Upper lobe of left lung (tissue), 6 donors: ENCODE data around the gene ECHS1. TPM values are rescaled to one million over a fixed set of nuclear protein-coding genes. Genes with fewer than 3 reads are reported as not detected.

Source experiments
- ATAC-seq, 2 donors: fragments of 200-7000 bp; cut with Tn5 transposase; one replicate each; pipeline ENCODE4 v1.9.1; 2022; ENCODE audit warnings: mild to moderate bottlenecking in 2 of 2, moderate library complexity in 2 of 2; ENCODE audit not compliant: low FRiP score in 2 of 2
- DNase-seq, 2 donors: peaks; one replicate each; pipeline ENCODE4 v3.0.0-alpha.2; 2019 to 2020
- H3K27ac ChIP-seq, 4 donors: fragments of 200-600 bp; sonication (generic); one replicate each; pipeline ENCODE4 v1.5.1; 2016 to 2019
- H3K27me3 ChIP-seq, 4 donors: fragments of 200-600 bp; sonication (generic); one replicate each; pipeline ENCODE4 v1.5.1; 2017 to 2019
- H3K36me3 ChIP-seq, 4 donors: fragments of 200-600 bp; sonication (generic); one replicate each; pipeline ENCODE4 v1.5.1; 2016 to 2019
- H3K4me1 ChIP-seq, 4 donors: fragments of 200-600 bp; sonication (generic); one replicate each; pipeline ENCODE4 v1.5.1; 2018 to 2019
- H3K4me3 ChIP-seq, 4 donors: fragments of 200-600 bp; sonication (generic); one replicate each; pipeline ENCODE4 v1.5.1; 2017 to 2019; ENCODE audit warnings: mild to moderate bottlenecking in 2 of 4, moderate library complexity in 1 of 4
- H3K9me3 ChIP-seq, 4 donors: fragments of 200-600 bp; sonication (generic); one replicate each; pipeline ENCODE4 v1.5.1; 2018 to 2019
- EP300 ChIP-seq, 4 donors: sonication (generic); formaldehyde crosslinking; IDR thresholded peaks; one replicate each; pipeline ENCODE4 v1.5.1; 2017; ENCODE audit warnings: antibody characterized with exemption in 4 of 4, control low read depth in 2 of 4
- POLR2A ChIP-seq, 4 donors: fragments of 450-650 bp; IDR thresholded peaks; one replicate each; pipeline ENCODE4 v1.5.1; 2016 to 2017; ENCODE audit warnings: antibody characterized with exemption in 4 of 4, mild to moderate bottlenecking in 2 of 4
- POLR2AphosphoS5 ChIP-seq, 2 donors: sonication (generic); formaldehyde crosslinking; IDR thresholded peaks; one replicate each; pipeline ENCODE4 v1.5.1; 2017; ENCODE audit warnings: antibody characterized with exemption in 2 of 2
- WGBS, 2 donors: methylation state at CpG; one replicate each; pipeline ENCODE4 v1.1.5; 2017 to 2018; 5-methylcytosine and 5-hydroxymethylcytosine counted together
- total RNA-seq, 6 donors: library from RNA; depleted of rRNA in 4 of 6; stranded (reverse); fragments of >200 nt in 4 of 6; gene quantifications; one replicate each; pipeline versions ENCODE4 v1.1.0 to v1.2.1, GENCODE V29; 2016 to 2021
- TF ChIP-seq, protein P1 (sequence below), 6 experiments: fragments of 450-650 bp in 4 of 6; fragments of 200-600 bp in 2 of 6; sonication (generic) in 2 of 6; IDR thresholded peaks; one replicate each; pipeline ENCODE4 v1.5.1; 2016 to 2019; ENCODE audit warnings: antibody characterized with exemption in 6 of 6
- donor health status: DM: no; HTN: no; CAD: no; lungs with moderate emphysema.
- donor health status: DM: no; HTN: yes; CAD: no; lungs with severe emphysema.

The ECHS1 gene
- total RNA-seq, 6 donors from 2014 or later = 32.5 to 69.6 (median 53.2) TPM

DNA sequence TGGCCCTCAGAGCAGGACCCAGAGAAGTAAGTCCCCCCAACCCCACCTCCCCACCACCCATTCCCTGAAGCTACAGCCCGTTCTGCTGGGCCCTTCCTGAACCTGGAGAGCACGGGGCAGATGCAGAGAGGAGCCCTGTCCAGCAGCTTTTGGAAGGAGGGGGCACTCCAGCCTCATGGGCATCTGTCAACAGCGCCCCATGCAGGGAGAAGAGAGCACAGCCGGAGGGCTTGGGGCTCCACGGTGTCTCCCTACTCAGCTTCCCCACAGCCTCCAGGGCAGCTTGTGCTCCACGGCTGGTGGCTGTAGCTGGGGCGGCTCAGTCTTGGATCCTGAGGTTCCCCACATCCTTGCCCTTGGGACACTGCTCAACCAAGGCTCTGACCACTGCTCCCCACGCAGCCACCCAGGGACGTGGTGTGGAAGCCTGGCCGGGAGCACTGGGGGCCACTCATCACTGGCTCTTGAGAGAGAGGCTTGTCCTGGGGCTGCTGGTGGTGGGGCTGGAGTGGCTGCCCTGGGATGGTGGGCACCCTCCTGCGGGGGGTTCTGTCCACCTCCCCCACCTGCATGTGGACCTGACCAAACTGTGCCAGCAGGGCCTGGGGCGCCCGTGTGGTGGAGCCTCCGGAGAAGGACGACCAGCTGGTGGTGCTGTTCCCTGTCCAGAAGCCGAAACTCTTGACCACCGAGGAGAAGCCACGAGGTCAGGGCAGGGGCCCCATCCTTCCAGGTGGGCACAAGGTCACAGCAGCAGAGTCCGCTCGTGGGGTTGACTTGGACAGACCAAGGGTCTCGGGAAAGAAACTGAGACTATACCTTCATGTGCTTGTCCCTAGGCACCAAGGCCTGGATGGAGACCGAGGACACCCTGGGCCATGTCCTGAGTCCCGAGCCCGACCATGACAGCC lies 21.5 kb downstream of the ECHS1 start:
- no peak overlapping the region for H3K4me3 ChIP-seq
- H3K9me3 ChIP-seq = no peaks in the 10 kb centered on the region
- H3K27ac ChIP-seq = no peak overlapping the region
- ATAC-seq = no peak
- peaks cover 0 to 15% (median 0%) of the 10 kb centered on the region in 4 donors for H3K27me3 ChIP-seq
- no peaks in the 10 kb centered on the region for H3K36me3 ChIP-seq
- peaks cover 2 to 8% (median 4%) of the 10 kb centered on the region in 4 donors for H3K4me1 ChIP-seq
- TF ChIP-seq POLR2A (IDR thresholded peaks at IDR 0.05) (no peak), EP300 (IDR thresholded peaks at IDR 0.05) (no peak), POLR2AphosphoS5 (IDR thresholded peaks at IDR 0.05) (no peak)
- TF ChIP-seq, protein P1, sequence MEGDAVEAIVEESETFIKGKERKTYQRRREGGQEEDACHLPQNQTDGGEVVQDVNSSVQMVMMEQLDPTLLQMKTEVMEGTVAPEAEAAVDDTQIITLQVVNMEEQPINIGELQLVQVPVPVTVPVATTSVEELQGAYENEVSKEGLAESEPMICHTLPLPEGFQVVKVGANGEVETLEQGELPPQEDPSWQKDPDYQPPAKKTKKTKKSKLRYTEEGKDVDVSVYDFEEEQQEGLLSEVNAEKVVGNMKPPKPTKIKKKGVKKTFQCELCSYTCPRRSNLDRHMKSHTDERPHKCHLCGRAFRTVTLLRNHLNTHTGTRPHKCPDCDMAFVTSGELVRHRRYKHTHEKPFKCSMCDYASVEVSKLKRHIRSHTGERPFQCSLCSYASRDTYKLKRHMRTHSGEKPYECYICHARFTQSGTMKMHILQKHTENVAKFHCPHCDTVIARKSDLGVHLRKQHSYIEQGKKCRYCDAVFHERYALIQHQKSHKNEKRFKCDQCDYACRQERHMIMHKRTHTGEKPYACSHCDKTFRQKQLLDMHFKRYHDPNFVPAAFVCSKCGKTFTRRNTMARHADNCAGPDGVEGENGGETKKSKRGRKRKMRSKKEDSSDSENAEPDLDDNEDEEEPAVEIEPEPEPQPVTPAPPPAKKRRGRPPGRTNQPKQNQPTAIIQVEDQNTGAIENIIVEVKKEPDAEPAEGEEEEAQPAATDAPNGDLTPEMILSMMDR (IDR thresholded peaks at IDR 0.05) = no peak
- 66 to 75% methylated on average over 13 to 22 of the region's 24 CpGs for WGBS, 2 donors
- DNase-seq = peak in 1 of 2 donors; percentile 73

DNA sequence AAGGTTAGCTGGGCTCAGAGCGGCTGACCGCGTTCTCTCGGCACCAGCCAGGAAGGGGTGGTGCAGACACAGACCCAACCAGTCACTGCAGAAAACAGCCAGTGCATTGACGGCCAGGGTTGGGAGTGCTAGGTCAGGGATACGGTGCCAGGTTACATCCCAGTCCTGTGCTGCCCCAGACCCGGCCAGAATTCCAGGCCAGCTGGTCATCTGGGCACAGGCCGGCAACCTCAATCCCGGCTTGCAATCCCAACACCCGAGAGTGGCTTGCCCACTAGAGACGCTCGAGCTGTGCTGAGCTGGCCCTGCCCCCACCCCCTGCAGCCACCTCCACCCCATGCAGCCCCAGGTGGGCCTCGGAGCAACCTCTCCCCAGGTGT lies 22.2 kb downstream of the ECHS1 start:
- 56 to 76% methylated on average over 4 to 10 of the region's 13 CpGs for WGBS, 2 donors
- Histone ChIP-seq H3K4me3 (no peak overlapping the region), H3K9me3 (no peaks in the 10 kb centered on the region), H3K27me3 (peaks cover 0 to 15% (median under 1%) of the 10 kb centered on the region in 4 donors), H3K27ac (no peak overlapping the region), H3K36me3 (no peaks in the 10 kb centered on the region), H3K4me1 (peaks cover 0 to under 1% (median 0%) of the 10 kb centered on the region in 4 donors)
- TF ChIP-seq EP300 (IDR thresholded peaks at IDR 0.05) (no peak), POLR2A (IDR thresholded peaks at IDR 0.05) (no peak), POLR2AphosphoS5 (IDR thresholded peaks at IDR 0.05) (no peak)
- TF ChIP-seq, protein P1 (IDR thresholded peaks at IDR 0.05) = no peak
- ATAC-seq (no peak), DNase-seq (peak in 1 of 2 donors; percentile 58)

DNA sequence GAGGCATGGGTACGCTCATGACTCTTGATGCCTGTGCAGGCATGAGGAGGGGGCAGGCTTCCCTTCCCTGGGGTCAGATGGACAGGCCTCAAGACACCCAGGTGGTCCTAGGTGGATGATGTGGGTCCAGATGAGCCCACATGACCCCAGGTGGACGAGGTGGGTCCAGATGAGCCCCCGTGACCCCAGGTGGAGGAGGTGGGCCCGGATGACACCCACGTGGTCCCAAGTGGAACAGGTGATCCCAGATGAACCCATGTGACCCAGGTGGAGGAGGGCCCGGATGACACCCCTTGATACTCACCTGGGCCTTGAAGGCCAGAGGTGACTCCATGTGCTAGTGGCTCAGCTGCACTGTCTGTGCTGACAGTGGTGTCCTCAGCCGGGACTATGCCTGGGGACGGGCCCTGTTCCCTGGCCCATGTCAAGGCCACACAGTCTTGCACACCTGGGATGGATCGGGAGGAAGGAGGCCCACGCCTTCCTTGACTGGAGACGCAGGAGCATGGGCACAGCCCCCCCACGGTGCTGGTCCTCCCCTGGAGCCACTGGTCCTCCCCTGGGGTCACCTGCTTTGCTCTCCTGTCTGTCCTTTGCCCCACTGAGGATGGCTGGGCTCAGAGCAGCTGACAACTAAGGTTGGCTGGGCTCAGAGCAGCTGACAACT lies 22.7 kb downstream of the ECHS1 start:
- no peaks in the 10 kb centered on the region for H3K9me3 ChIP-seq
- H3K27ac ChIP-seq = no peak overlapping the region
- H3K27me3 ChIP-seq = peaks cover 0 to 15% (median 2%) of the 10 kb centered on the region in 4 donors
- H3K4me1 ChIP-seq = no peaks in the 10 kb centered on the region
- H3K36me3 ChIP-seq = no peaks in the 10 kb centered on the region
- ATAC-seq (no peak), DNase-seq (peak in 1 of 2 donors; percentile 56)
- TF ChIP-seq EP300 (IDR thresholded peaks at IDR 0.05) (no peak), POLR2AphosphoS5 (IDR thresholded peaks at IDR 0.05) (no peak), POLR2A (IDR thresholded peaks at IDR 0.05) (no peak)
- TF ChIP-seq, protein P1 (IDR thresholded peaks at IDR 0.05) = no peak
- WGBS, 2 donors = 68 to 80% methylated on average over 1 to 12 of the region's 12 CpGs
- H3K4me3 ChIP-seq = no peak overlapping the region

DNA sequence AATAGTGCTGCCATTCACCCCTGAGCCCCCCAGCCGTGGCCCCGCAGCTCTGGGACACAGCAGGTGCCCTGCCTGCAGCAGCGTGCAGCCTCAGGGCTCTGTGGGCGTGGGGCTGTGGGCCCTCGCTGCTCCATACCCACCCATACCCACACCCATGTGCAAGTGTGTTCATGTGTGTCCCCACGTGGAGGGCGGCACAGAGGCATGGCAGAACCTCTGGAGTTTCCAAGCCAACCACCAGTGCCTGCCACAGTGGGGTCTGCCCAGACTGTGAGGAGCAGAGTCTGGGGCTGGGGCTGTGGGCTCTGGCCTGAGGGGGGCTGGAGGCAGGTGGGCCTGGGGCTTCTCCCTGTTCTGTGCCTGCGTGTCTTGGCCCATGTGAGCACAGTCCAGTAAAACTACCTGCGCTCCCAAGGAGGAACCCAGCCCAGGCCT lies 23.6 kb downstream of the ECHS1 start:
- 73 to 83% methylated on average over 5 to 8 of the region's 9 CpGs for WGBS, 2 donors
- no peak overlapping the region for H3K27ac ChIP-seq
- DNase-seq = peak in 1 of 2 donors; percentile 72
- peaks cover 0 to 15% (median 2%) of the 10 kb centered on the region in 4 donors for H3K27me3 ChIP-seq
- no peaks in the 10 kb centered on the region for H3K36me3 ChIP-seq
- TF ChIP-seq POLR2A (IDR thresholded peaks at IDR 0.05) (no peak), EP300 (IDR thresholded peaks at IDR 0.05) (no peak), POLR2AphosphoS5 (IDR thresholded peaks at IDR 0.05) (no peak)
- TF ChIP-seq, protein P1 (IDR thresholded peaks at IDR 0.05) = no peak
- no peaks in the 10 kb centered on the region for H3K9me3 ChIP-seq
- no peak overlapping the region for H3K4me3 ChIP-seq
- H3K4me1 ChIP-seq = no peaks in the 10 kb centered on the region
- ATAC-seq = no peak
